A549 treated with AZD9567 at 1 μM for 4 hours (cell line): ENCODE measurements around the gene UBE2M. TPM values are rescaled to one million over a fixed set of nuclear protein-coding genes. Genes with fewer than 3 reads are reported as not detected.

ENCODE experiments used
- total RNA-seq: library from RNA; stranded (reverse); fragments of 200-300 nt; extraction: Qiagen RNA extraction; gene quantifications from 5 replicates; pipeline ENCODE4 v1.2.3, GENCODE V29; 2022; ENCODE audit not compliant: insufficient read depth

UBE2M gene
- total RNA-seq: 127 to 145 TPM (median 135 TPM) in 5 replicates

GRCh38 chr19:58558066-58558622, at the start of gene UBE2M:
Gene UBE2M, minus strand, starts transcription at chr19:58558611. Its CDS starts 230 bp downstream, at chr19:58558381.

DNA sequence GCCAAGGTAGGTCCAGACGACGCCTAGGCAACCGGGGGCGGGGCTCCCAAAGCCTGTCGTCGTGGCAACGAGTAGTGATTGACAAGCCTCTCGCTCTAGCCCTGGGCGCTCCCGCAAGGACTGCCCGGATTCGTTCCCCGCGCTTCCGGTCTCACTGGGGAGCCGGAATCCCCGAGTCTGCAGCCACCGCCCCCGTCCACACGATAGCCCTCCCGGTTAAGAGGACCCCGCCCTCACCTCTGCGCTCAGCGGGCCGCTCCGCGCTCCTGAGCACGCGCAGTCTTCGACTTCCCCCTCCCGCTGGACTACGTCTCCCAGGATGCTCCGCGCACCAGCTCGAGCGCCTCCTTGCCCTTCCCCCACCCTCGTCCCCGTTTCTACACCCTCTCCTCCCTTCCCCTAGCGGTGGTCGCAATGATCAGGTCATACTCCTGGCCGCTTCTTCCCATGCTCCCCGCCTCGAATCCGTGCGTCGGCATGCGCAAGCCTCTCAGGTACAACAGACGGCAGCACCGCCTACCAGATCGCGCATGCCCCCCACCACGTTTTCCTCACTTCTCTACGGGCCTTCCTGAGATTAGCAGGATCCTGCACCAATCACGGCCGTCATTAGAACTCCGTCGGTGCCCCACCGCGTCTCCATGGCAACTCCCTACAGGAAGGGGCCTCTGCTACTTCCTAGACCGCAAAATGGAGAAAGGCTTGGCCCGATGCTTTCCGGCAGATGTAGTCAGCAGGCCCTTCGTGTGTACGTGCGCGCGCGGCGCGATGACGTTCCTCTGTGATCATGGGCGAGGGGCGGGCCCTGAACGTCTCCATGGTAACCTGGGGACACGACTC, 14.6 kb upstream of the UBE2M start, which contains the start of gene MZF1:
MZF1 (minus strand) TSS at position 518 of the 840 bp plus-strand sequence. CDS start 1,946 bp downstream, outside the sequence.

GRCh38 chr19:58554494-58555368, 3.7 kb downstream of the UBE2M start, which contains the start of gene CHMP2A:
Gene CHMP2A, minus strand, starts transcription at chr19:58555105. Its CDS starts 893 bp downstream, at chr19:58554212.

GRCh38 chr19:58543826-58544590, 14.4 kb downstream of the UBE2M start, which contains the start of gene TRIM28:
Gene TRIM28, plus strand, starts transcription at chr19:58544064. Its CDS starts 694 bp downstream, at chr19:58544758.

DNA sequence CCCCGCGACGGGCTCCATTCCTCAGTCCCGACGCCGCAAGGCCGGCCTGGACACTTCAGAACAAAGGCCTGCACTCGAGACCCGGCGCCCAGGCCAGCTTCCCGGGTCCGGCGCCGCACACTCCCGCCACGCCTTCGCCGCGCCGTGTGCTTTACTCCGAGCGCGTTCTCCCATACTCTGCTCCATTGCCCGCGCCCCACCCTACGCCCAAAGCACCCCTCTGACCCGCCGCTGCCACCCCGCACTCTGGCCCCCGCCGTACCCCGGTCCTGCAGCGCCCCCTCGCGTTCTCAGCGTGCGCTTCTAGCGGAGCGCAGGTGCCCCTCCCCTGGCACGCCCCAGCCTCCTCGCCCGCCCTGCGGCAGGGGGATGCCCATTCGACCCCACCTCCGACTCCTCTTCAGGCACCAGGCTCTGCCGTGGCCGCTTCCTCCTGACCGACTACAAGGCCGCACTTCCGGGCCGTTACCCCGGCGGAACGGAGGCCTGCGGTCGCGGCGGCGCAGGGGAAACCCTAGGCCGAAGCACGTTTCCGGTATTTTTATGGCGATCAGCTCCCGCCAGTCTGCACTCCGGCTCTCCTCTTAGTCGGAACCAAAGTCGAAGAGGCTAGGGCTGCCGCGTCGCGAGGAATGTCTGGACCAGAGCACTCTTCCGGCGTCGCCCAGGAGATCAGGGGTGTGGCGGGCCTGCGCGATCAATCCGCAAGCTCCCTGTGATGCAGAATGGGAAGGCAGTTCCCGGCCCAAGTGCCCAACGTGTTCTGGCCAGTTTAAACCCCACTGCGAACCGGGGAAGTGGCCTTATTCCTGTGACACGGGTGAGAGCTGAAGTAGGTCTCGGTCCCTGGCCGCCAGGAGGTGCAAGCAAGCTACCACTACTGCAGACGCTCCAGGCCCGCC, 38.8 kb downstream of the UBE2M start, which contains the start of gene ZBTB45:
ZBTB45 (minus strand) TSS at position 456 of the 902 bp plus-strand sequence. CDS start 2,137 bp downstream, outside the sequence.

DNA sequence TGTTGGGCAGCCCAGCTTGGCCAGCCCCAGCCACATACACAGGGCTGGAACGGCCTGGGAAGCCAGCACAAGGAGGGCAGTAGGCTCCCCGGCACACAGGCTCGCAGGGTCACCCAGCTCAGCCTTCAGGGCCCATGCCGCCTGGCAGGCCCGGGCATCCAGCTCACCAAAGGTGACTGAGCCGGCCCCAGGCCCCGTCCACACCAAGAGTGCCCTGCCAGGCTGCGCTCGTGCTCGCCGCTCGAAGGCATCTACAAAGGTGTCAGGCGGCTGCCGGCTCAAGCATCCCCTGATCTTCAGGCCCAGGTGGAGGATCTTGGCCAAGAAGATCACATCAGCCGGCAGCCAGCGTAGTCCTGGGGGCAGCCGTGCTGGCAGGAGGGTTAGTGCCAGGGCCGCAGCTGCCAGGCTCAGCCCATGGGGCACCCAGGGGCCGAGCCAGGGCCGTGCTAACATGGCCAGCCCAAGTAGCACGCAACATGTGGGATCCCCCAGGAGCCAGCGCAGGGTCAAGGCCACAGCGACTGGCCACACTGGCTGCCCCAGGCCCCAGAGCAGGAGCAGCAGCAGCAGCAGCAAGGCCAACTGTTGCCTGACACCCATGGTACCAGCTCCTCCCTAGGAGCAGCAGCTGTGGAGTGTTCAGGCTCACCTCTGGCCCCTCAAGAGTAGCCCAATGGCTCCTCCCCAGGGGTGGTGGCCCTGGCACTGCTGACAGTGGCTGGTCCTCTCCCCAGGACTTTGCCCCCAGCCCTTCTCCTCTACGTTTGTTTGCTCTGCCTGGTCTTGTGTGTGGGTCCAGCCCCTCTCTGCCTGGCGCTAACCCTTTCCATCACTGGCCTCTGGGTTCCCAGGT, 46.8 kb downstream of the UBE2M start, which contains the start of gene SLC27A5:
SLC27A5 (minus strand) TSS at position 640 of the 856 bp plus-strand sequence; CDS start at position 603, 37 bp downstream.

Other genes starting within 250 kb of the UBE2M start
- gene ZSCAN22, start 231.6 kb downstream of the UBE2M start, total RNA-seq: 2.4 to 3.1 TPM (median 2.6 TPM) in 5 replicates
- gene A1BG, start 205.1 kb downstream of the UBE2M start, total RNA-seq: 10.8 to 14.5 TPM (median 13.4 TPM) in 5 replicates
- 1.2 to 1.5 TPM (median 1.4 TPM) in 4 of 5 replicates, not detected in the other for gene ZNF497, start 195.9 kb downstream of the UBE2M start, total RNA-seq
- gene ZNF837, start 177.6 kb downstream of the UBE2M start, total RNA-seq: 1.0 to 2.0 TPM (median 1.6 TPM) in 5 replicates
- 2,020 to 2,699 TPM (median 2,590 TPM) in 5 replicates for gene RPS5, start 171.3 kb downstream of the UBE2M start, total RNA-seq
- gene RNF225, start 163.0 kb downstream of the UBE2M start, total RNA-seq: 0.10 to 0.24 TPM in 2 of 5 replicates, not detected in the others
- 18.6 to 21.4 TPM (median 20.5 TPM) in 5 replicates for gene ZNF584, start 150.0 kb downstream of the UBE2M start, total RNA-seq
- 0.08 to 0.12 TPM (median 0.09 TPM) in 4 of 5 replicates, not detected in the other for gene ZNF132, start 118.5 kb downstream of the UBE2M start, total RNA-seq
- gene ZNF324B, start 107.0 kb downstream of the UBE2M start, total RNA-seq: 5.8 to 7.1 TPM (median 6.2 TPM) in 5 replicates
- 5.8 to 12.1 TPM (median 10.4 TPM) in 5 replicates for gene ZNF324, start 91.5 kb downstream of the UBE2M start, total RNA-seq
- gene ZNF446, start 82.3 kb downstream of the UBE2M start, total RNA-seq: 7.8 to 13.1 TPM (median 12.7 TPM) in 5 replicates
- gene SLC27A5, start 46.6 kb downstream of the UBE2M start, total RNA-seq: 27.6 to 32.4 TPM (median 31.5 TPM) in 5 replicates
- 12.8 to 19.5 TPM (median 19.0 TPM) in 5 replicates for gene ZBTB45, start 38.8 kb downstream of the UBE2M start, total RNA-seq
- 709 to 983 TPM (median 807 TPM) in 5 replicates for gene TRIM28, start 14.5 kb downstream of the UBE2M start, total RNA-seq
- gene CHMP2A, start 3.5 kb downstream of the UBE2M start, total RNA-seq: 170 to 217 TPM (median 191 TPM) in 5 replicates
- gene MZF1, start 14.7 kb upstream of the UBE2M start, total RNA-seq: 10.1 to 16.7 TPM (median 16.7 TPM) in 5 replicates